GM21717 (cell line): ENCODE data around the gene KCNK3.

ENCODE experiments used
- ATAC-seq: cut with Tn5 transposase; IDR thresholded peaks from one replicate; pipeline ENCODE4 v1.9.1; 2021; ENCODE audit warnings: mild to moderate bottlenecking, moderate library complexity; ENCODE audit not compliant: unreplicated experiment

KCNK3 gene

GRCh38 chr2:26711457-26712161 lies 19.1 kb downstream of the KCNK3 start:
- no peak for ATAC-seq

- ATAC-seq: no peak
Measured at GRCh38 chr2:26712486-26713465, 20.3 kb downstream of the KCNK3 start.

GRCh38 chr2:26715528-26716270 lies 23.2 kb downstream of the KCNK3 start:
- no peak for ATAC-seq

- ATAC-seq: no peak
Measured at GRCh38 chr2:26716340-26716739, 23.8 kb downstream of the KCNK3 start.

GRCh38 chr2:26716769-26717168 lies 24.2 kb downstream of the KCNK3 start:
- no peak for ATAC-seq

GRCh38 chr2:26717362-26717761 lies 24.8 kb downstream of the KCNK3 start:
- no peak for ATAC-seq

- ATAC-seq: no peak
Measured at GRCh38 chr2:26718949-26719686, 26.6 kb downstream of the KCNK3 start.

- ATAC-seq: no peak
Measured at GRCh38 chr2:26720322-26721114, 28.0 kb downstream of the KCNK3 start.

- ATAC-seq: no peak
Measured at GRCh38 chr2:26721115-26722032, 28.9 kb downstream of the KCNK3 start.

- no peak for ATAC-seq
Measured at GRCh38 chr2:26722328-26722727, 29.8 kb downstream of the KCNK3 start.

- ATAC-seq: no peak
Measured at GRCh38 chr2:26722911-26723310, 30.4 kb downstream of the KCNK3 start.

GRCh38 chr2:26723475-26723874 lies 31.0 kb downstream of the KCNK3 start:
- ATAC-seq: no peak

- ATAC-seq: no peak
Measured at GRCh38 chr2:26723991-26724750, 31.6 kb downstream of the KCNK3 start.

- ATAC-seq: no peak
Measured at GRCh38 chr2:26724784-26725520, 32.4 kb downstream of the KCNK3 start.

- ATAC-seq: no peak
Measured at GRCh38 chr2:26725521-26725820, 32.9 kb downstream of the KCNK3 start.

GRCh38 chr2:26726228-26726627 lies 33.7 kb downstream of the KCNK3 start:
- ATAC-seq: no peak
